GM12872 (cell line): ENCODE data around the gene SUPV3L1.

Source experiments
- CTCF ChIP-seq: IDR thresholded peaks from 3 replicates; pipeline ENCODE4 v1.5.1; 2011; ENCODE audit warnings: low read depth, mild to moderate bottlenecking, low read length, moderate library complexity; ENCODE audit not compliant: insufficient read depth

Gene SUPV3L1

GRCh38 chr10:69250041-69250440 lies 70.0 kb downstream of the SUPV3L1 start:
- no peak for TF ChIP-seq CTCF

- no peak for TF ChIP-seq CTCF
Measured at GRCh38 chr10:69253171-69253570, 73.1 kb downstream of the SUPV3L1 start.

GRCh38 chr10:69254877-69255276 lies 74.8 kb downstream of the SUPV3L1 start:
- TF ChIP-seq CTCF: no peak
